ENCODE results near the gene USP49.

GRCh38 chr6:41798901-41799558 is 96.1 kb downstream of the USP49 start:
- TF ChIP-seq CTCF (IDR thresholded peaks at IDR 0.05): no peak
- TF ChIP-seq POLR2AphosphoS5 (IDR thresholded peaks at IDR 0.05): no peak
